ENCODE results near the gene IL17RD. TPM values are rescaled to one million over a fixed set of nuclear protein-coding genes. Genes with fewer than 3 reads are reported as not detected.

Gene IL17RD
- total RNA-seq, 1 donor from 2014 or later = 10.7 TPM

- peaks cover 9% of the 10 kb centered on the region for H3K27me3 Mint-ChIP-seq (ENCODE audit: unreplicated experiment)
- no peaks in the 10 kb centered on the region for H3K9me3 Mint-ChIP-seq (ENCODE audit: unreplicated experiment)
- H3K4me3 Mint-ChIP-seq (ENCODE audit: unreplicated experiment) = peak overlapping the region; percentile 15
- peak; percentile 43 for DNase-seq (ENCODE audit: low spot score)
- no peak overlapping the region for H3K27ac Mint-ChIP-seq (ENCODE audit: unreplicated experiment)
- no peaks in the 10 kb centered on the region for H3K36me3 Mint-ChIP-seq (ENCODE audit: low read depth, unreplicated experiment)
- H3K4me1 Mint-ChIP-seq (ENCODE audit: unreplicated experiment) = no peaks in the 10 kb centered on the region
- TF ChIP-seq, protein P1, sequence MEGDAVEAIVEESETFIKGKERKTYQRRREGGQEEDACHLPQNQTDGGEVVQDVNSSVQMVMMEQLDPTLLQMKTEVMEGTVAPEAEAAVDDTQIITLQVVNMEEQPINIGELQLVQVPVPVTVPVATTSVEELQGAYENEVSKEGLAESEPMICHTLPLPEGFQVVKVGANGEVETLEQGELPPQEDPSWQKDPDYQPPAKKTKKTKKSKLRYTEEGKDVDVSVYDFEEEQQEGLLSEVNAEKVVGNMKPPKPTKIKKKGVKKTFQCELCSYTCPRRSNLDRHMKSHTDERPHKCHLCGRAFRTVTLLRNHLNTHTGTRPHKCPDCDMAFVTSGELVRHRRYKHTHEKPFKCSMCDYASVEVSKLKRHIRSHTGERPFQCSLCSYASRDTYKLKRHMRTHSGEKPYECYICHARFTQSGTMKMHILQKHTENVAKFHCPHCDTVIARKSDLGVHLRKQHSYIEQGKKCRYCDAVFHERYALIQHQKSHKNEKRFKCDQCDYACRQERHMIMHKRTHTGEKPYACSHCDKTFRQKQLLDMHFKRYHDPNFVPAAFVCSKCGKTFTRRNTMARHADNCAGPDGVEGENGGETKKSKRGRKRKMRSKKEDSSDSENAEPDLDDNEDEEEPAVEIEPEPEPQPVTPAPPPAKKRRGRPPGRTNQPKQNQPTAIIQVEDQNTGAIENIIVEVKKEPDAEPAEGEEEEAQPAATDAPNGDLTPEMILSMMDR (IDR thresholded peaks at IDR 0.05; ENCODE audit: unreplicated experiment) = no peak
Observed at GRCh38 chr3:57078344-57078634, 86.9 kb downstream of the IL17RD start.

- DNase-seq (ENCODE audit: low spot score) = no peak
- Mint-ChIP-seq H3K4me1 (ENCODE audit: unreplicated experiment) (no peaks in the 10 kb centered on the region), H3K27me3 (ENCODE audit: unreplicated experiment) (peaks cover 9% of the 10 kb centered on the region), H3K4me3 (ENCODE audit: unreplicated experiment) (peak overlapping the region; percentile 68), H3K27ac (ENCODE audit: unreplicated experiment) (no peak overlapping the region), H3K36me3 (ENCODE audit: low read depth, unreplicated experiment) (no peaks in the 10 kb centered on the region), H3K9me3 (ENCODE audit: unreplicated experiment) (no peaks in the 10 kb centered on the region)
- TF ChIP-seq, protein P1 (IDR thresholded peaks at IDR 0.05; ENCODE audit: unreplicated experiment) = no peak
Observed at GRCh38 chr3:57077630-57078343, 87.4 kb downstream of the IL17RD start.

GRCh38 chr3:57076422-57076951, 88.7 kb downstream of the IL17RD start:
- Mint-ChIP-seq H3K27me3 (ENCODE audit: unreplicated experiment) (peaks cover 9% of the 10 kb centered on the region), H3K27ac (ENCODE audit: unreplicated experiment) (no peak overlapping the region), H3K4me3 (ENCODE audit: unreplicated experiment) (peak overlapping the region; percentile 23), H3K4me1 (ENCODE audit: unreplicated experiment) (no peaks in the 10 kb centered on the region), H3K36me3 (ENCODE audit: low read depth, unreplicated experiment) (no peaks in the 10 kb centered on the region), H3K9me3 (ENCODE audit: unreplicated experiment) (no peaks in the 10 kb centered on the region)
- TF ChIP-seq, protein P1 (IDR thresholded peaks at IDR 0.05; ENCODE audit: unreplicated experiment) = no peak
- no peak for DNase-seq (ENCODE audit: low spot score)

DNA sequence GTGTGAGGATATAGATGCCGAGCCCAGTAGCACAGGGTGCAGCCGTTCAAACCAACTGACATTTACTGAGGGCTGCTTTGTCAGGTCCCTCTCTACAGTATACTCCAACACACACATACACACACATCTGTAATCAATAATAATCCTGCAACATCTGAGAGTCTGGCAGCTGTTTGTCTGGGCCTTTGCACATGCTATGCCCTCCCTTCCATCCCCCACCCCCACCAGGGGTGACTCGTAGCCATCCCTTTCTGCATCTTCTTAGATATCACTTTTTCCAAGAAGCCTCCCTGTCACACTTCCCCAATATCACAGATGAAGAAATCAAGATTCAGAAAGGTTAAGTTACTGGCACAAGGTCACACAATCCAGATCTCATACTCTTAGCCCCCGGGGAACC, 91.0 kb downstream of the IL17RD start:
- Mint-ChIP-seq H3K4me3 (ENCODE audit: unreplicated experiment) (no peak overlapping the region), H3K36me3 (ENCODE audit: low read depth, unreplicated experiment) (no peaks in the 10 kb centered on the region), H3K27me3 (ENCODE audit: unreplicated experiment) (peaks cover 9% of the 10 kb centered on the region), H3K27ac (ENCODE audit: unreplicated experiment) (no peak overlapping the region), H3K4me1 (ENCODE audit: unreplicated experiment) (no peaks in the 10 kb centered on the region), H3K9me3 (ENCODE audit: unreplicated experiment) (no peaks in the 10 kb centered on the region)
- TF ChIP-seq, protein P1 (IDR thresholded peaks at IDR 0.05; ENCODE audit: unreplicated experiment) = no peak
- no peak for DNase-seq (ENCODE audit: low spot score)

DNA sequence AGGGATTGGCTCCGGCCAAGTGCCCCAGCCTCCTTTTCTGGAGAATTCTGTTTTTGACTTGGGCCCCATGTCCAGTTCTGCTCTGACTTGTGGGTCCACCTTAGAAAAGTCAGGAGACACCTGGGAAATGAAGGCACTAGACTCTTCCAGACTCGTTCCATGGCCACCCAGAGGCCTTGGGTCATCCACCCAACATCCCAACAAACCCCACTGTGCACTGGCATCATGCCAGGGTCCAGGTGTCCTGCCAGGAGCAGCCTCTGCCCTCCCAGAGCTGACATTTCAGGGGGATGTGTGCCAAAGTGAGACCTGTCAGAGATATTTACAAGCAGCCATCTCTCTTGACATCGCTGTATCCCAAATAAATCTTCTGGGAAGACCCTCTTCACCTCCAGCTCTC, 91.5 kb downstream of the IL17RD start:
- Mint-ChIP-seq H3K9me3 (ENCODE audit: unreplicated experiment) (no peaks in the 10 kb centered on the region), H3K36me3 (ENCODE audit: low read depth, unreplicated experiment) (no peaks in the 10 kb centered on the region), H3K27ac (ENCODE audit: unreplicated experiment) (no peak overlapping the region), H3K4me3 (ENCODE audit: unreplicated experiment) (no peak overlapping the region), H3K27me3 (ENCODE audit: unreplicated experiment) (peaks cover 9% of the 10 kb centered on the region), H3K4me1 (ENCODE audit: unreplicated experiment) (no peaks in the 10 kb centered on the region)
- TF ChIP-seq, protein P1 (IDR thresholded peaks at IDR 0.05; ENCODE audit: unreplicated experiment) = no peak
- DNase-seq (ENCODE audit: low spot score) = no peak

Data from endothelial cell (in vitro differentiated cells).